ENCODE results near the gene PLEK2.

GRCh38 chr14:67436006-67436866 lies 24.3 kb upstream of the PLEK2 start:
- TF ChIP-seq CTCF (conservative IDR thresholded peaks at IDR 0.05) (no peak), EZH2 (IDR thresholded peaks at IDR 0.05; ENCODE audit: low read depth) (no peak)
